ENCODE measurements around the gene BARX2. TPM values are rescaled to one million over a fixed set of nuclear protein-coding genes. Genes with fewer than 3 reads are reported as not detected.

The BARX2 gene
- total and polyA plus RNA-seq, 2 donors = 0.14 to 2.9 TPM

DNA sequence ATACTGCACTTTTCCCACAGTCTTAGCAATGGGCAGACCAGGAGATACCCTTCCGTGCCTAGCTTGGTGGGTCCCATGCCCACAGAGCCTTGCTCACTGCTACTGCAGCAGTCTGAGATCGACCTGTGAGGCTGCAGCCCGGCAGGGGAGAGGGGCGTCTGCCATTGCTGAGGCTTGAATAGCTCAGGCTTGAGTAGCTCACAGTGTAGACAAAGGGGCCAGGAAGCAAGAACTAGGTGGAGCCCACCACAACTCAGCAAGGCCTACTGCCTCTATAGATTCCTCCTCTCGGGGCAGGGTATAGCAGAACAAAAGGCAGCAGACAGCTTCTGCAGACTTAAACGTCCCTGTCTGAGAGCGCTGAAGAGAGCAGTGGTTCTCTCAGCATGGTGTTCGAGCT, 118.1 kb downstream of the BARX2 start:
- no peaks in the 10 kb centered on the region for H3K4me1 ChIP-seq (ENCODE audit: control insufficient read depth in 2 of 2, insufficient read depth in 2 of 2, low read length in 2 of 2)
- no peak overlapping the region for H3K4me3 ChIP-seq (ENCODE audit: low read length in 2 of 2)
- no peak for DNase-seq (ENCODE audit: low read depth in 6 of 9, low spot score in 9 of 9)
- no peaks in the 10 kb centered on the region for H3K36me3 ChIP-seq (ENCODE audit: control insufficient read depth in 2 of 2, insufficient read depth in 2 of 2, low read length in 1 of 2)
- WGBS = 95% methylated on average over 8 of the region's 8 CpGs
- no peak overlapping the region for H3K27ac ChIP-seq (ENCODE audit: low read depth in 1 of 2, low read length in 1 of 2)
- peaks cover 0 to 5% of the 10 kb centered on the region in 2 donors for H3K9me3 ChIP-seq (ENCODE audit: control insufficient read depth in 2 of 2, insufficient read depth in 1 of 2, low read length in 1 of 2)
- no peaks in the 10 kb centered on the region for H3K27me3 ChIP-seq (ENCODE audit: control insufficient read depth in 2 of 2, insufficient read depth in 1 of 2, low read length in 1 of 2)

Other genes with a start within 250 kb of the BARX2 start
- gene ARHGAP32, start 183.5 kb upstream of the BARX2 start, total RNA-seq = 9.9 TPM
- 3.5 TPM for gene ARHGAP32, start 183.5 kb upstream of the BARX2 start, polyA plus RNA-seq

All from thymus (tissue), 11 donors.